ENCODE results near the gene PDE4B. TPM values are rescaled to one million over a fixed set of nuclear protein-coding genes. Genes with fewer than 3 reads are reported as not detected.

The PDE4B gene
- total and polyA plus RNA-seq, 2 of the 13 experiments (the other 11 are each of a cell fraction or from before 2014, with no cell fraction given): not detected

GRCh38 chr1:65764052-65764451 is 28.6 kb upstream of the PDE4B start:
- Histone ChIP-seq H3K9me3 (ENCODE audit: low read length) (no peaks in the 10 kb centered on the region), H3K4me1 (ENCODE audit: insufficient read depth, low read length) (no peaks in the 10 kb centered on the region), H3K36me3 (replicated peaks in 1 of 2; ENCODE audit: control insufficient read depth in 1 of 2, insufficient read depth in 2 of 2, low read length in 2 of 2) (no peaks in the 10 kb centered on the region), H3K27me3 (ENCODE audit: control insufficient read depth in 1 of 2, insufficient read depth in 2 of 2, low read length in 2 of 2) (no peaks in the 10 kb centered on the region), H3K9ac (ENCODE audit: insufficient read depth, low read depth, low read length) (no peak overlapping the region), H3K4me3 (replicated peaks in 1 of 3; ENCODE audit: insufficient read depth in 1 of 3, low read depth in 2 of 3, low read length in 3 of 3) (no peak overlapping the region), H3K79me2 (ENCODE audit: insufficient read depth, low read length) (no peaks in the 10 kb centered on the region), H3K27ac (ENCODE audit: extremely low read length, insufficient read depth, low read length) (no peak overlapping the region), H3K4me2 (ENCODE audit: low read depth, low read length) (no peak overlapping the region), H2AFZ (ENCODE audit: low read length) (no peak overlapping the region), H4K20me1 (ENCODE audit: insufficient read depth, low read length) (no peaks in the 10 kb centered on the region)
- BruUV-seq (replicated peaks): no TSS peak
- CTCF ChIA-PET (ENCODE audit: low intra/inter-chr PET ratio, low total read pairs): no interaction called here
- DNase-seq (ENCODE audit: low spot score) (no peak), ATAC-seq (no peak), FAIRE-seq (no peak)
- in situ Hi-C loops (cut with HindIII; ENCODE audit: extremely low pct_ligation_motif_present, low pct_unique_long_range_greater_than_20kb) (no loop called here), intact Hi-C loops (cut with micrococcal nuclease; ENCODE audit: unreplicated experiment) (no loop called here)
- TF ChIP-seq YEATS4 (CRISPR knock-in tag; IDR thresholded peaks at IDR 0.05; ENCODE audit: borderline replicate concordance): no peak
- TF ChIP-seq ZMYM2 (CRISPR knock-in tag; IDR thresholded peaks at IDR 0.05): no peak
- no peak for TF ChIP-seq ZNF431 (CRISPR knock-in tag; IDR thresholded peaks at IDR 0.05; ENCODE audit: borderline replicate concordance, low read depth)
- no peak for TF ChIP-seq MIXL1 (CRISPR knock-in tag; IDR thresholded peaks at IDR 0.05)
- POLR2A ChIA-PET: no interaction called here

GRCh38 chr1:65765631-65766030 is 27.1 kb upstream of the PDE4B start:
- H3K27ac ChIP-seq (ENCODE audit: extremely low read length, insufficient read depth, low read length): no peak overlapping the region
- H3K4me3 ChIP-seq (replicated peaks in 1 of 3; ENCODE audit: insufficient read depth in 1 of 3, low read depth in 2 of 3, low read length in 3 of 3): no peak overlapping the region
- FAIRE-seq (no peak), DNase-seq (ENCODE audit: low spot score) (no peak), ATAC-seq (no peak)
- H3K79me2 ChIP-seq (ENCODE audit: insufficient read depth, low read length): no peaks in the 10 kb centered on the region
- no peaks in the 10 kb centered on the region for H3K36me3 ChIP-seq (replicated peaks in 1 of 2; ENCODE audit: control insufficient read depth in 1 of 2, insufficient read depth in 2 of 2, low read length in 2 of 2)
- H2AFZ ChIP-seq (ENCODE audit: low read length): no peak overlapping the region
- WGBS (ENCODE audit: low lambda C conversion rate): 0% methylated on average over 3 of the region's 4 CpGs
- no peaks in the 10 kb centered on the region for H4K20me1 ChIP-seq (ENCODE audit: insufficient read depth, low read length)
- H3K27me3 ChIP-seq (ENCODE audit: control insufficient read depth in 1 of 2, insufficient read depth in 2 of 2, low read length in 2 of 2): no peaks in the 10 kb centered on the region
- TF ChIP-seq TIGD3 (CRISPR knock-in tag; IDR thresholded peaks at IDR 0.05; ENCODE audit: borderline replicate concordance) (no peak), KAT8 (CRISPR knock-in tag; IDR thresholded peaks at IDR 0.05) (no peak)
- ChIA-PET POLR2A (no interaction called here), CTCF (ENCODE audit: low intra/inter-chr PET ratio, low total read pairs) (no interaction called here)
- intact Hi-C loops (cut with micrococcal nuclease; ENCODE audit: unreplicated experiment): no loop called here
- no peak overlapping the region for H3K9ac ChIP-seq (ENCODE audit: insufficient read depth, low read depth, low read length)
- no peaks in the 10 kb centered on the region for H3K4me1 ChIP-seq (ENCODE audit: insufficient read depth, low read length)
- no peak overlapping the region for H3K4me2 ChIP-seq (ENCODE audit: low read depth, low read length)
- in situ Hi-C loops (cut with HindIII; ENCODE audit: extremely low pct_ligation_motif_present, low pct_unique_long_range_greater_than_20kb): no loop called here
- no peaks in the 10 kb centered on the region for H3K9me3 ChIP-seq (ENCODE audit: low read length)
- no TSS peak for BruUV-seq (replicated peaks)

Data from HepG2 (cell line).